ENCODE measurements around the gene PFN3.
A peak's percentile ranks its signal among the peaks of the same experiment; 100 is the strongest.

The PFN3 gene

DNA sequence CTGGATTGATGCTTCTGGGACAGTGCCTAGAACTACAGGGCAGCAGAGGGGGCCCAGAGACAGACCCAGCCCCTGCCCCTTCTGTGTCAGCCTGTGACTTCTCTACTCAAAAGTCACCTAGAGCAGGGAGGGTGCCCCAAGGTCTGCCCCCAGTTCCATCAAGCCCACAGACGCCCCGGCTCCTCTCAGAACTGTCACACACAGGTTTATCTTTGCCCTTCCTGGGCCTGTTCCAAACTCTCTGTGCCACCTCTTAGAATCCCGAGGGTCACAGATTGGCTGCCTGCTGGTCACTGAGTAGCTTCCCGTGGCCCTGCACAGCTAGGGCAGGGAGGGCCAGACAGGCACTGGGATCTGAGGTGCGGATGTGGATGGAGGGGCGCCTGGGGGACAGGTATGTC lies 41.0 kb downstream of the PFN3 start:
- WGBS (ENCODE audit: extremely low coverage, insufficient coverage, insufficient read length), result no CpG with 5 or more reads among the region's 6 CpGs
- no peak overlapping the region for H3K4me3 ChIP-seq (ENCODE audit: low read depth, low read length)

DNA sequence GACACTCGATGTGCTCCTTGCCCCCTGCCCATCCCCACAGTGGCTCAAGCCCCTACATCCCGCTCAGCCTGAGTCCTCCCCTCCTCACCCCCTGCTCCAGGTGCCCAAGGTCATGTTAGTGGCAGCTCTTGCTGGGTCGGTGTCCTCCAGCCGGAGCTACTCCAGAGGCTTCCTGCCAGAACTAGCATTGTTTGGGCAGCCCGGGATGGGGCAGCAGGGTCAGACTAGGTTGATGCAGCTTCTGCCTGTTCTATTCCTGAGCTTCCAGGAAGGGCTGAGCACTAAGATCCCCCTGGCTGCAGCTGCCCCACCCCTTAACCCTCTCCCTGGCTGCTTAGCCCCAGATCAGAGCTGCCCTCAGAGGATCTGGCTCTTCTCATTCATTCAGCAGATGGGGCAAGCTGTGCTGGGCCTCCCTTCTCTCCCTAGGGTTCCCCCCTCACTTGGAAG lies 42.1 kb downstream of the PFN3 start:
- H3K14ac ChIP-seq (ENCODE audit: low read length), result no peak overlapping the region
- H3K27ac ChIP-seq (ENCODE audit: low read depth, low read length), result no peak overlapping the region
- no peak overlapping the region for H2BK12ac ChIP-seq (ENCODE audit: low read length)
- H3K9me3 ChIP-seq (ENCODE audit: insufficient read depth, low read depth, low read length), result no peaks in the 10 kb centered on the region
- no peak overlapping the region for H2AFZ ChIP-seq (ENCODE audit: insufficient read depth, low read length, poor library complexity)
- H2AK5ac ChIP-seq (ENCODE audit: low read length), result no peak overlapping the region
- no CpG with 5 or more reads among the region's 5 CpGs for WGBS (ENCODE audit: extremely low coverage, insufficient coverage, insufficient read length)
- H3K27me3 ChIP-seq (ENCODE audit: insufficient read depth, low read length), result no peaks in the 10 kb centered on the region
- no peaks in the 10 kb centered on the region for H3K36me3 ChIP-seq (ENCODE audit: control insufficient read depth in 1 of 2, insufficient read depth in 2 of 2, low read length in 2 of 2)
- DNase-seq, result no peak
- H3K18ac ChIP-seq (ENCODE audit: low read length), result no peak overlapping the region
- H2BK5ac ChIP-seq (ENCODE audit: low read depth, low read length, poor library complexity), result no peak overlapping the region
- H3K4me1 ChIP-seq (ENCODE audit: control insufficient read depth in 1 of 2, insufficient read depth in 2 of 2, low read length in 2 of 2), result peaks cover 0 to 5% of the 10 kb centered on the region in 2 experiments
- peaks cover 4% of the 10 kb centered on the region for H3K79me1 ChIP-seq (ENCODE audit: low read length)
- H4K8ac ChIP-seq (ENCODE audit: low read depth, low read length), result no peak overlapping the region
- H4K12ac ChIP-seq (ENCODE audit: low read depth, low read length), result no peak overlapping the region
- no peak overlapping the region for H3K9ac ChIP-seq (ENCODE audit: low read length)
- H3K4ac ChIP-seq (ENCODE audit: low read depth, low read length), result no peak overlapping the region
- no peak overlapping the region for H3K4me2 ChIP-seq (ENCODE audit: low read length)
- no peak overlapping the region for H2BK120ac ChIP-seq (ENCODE audit: insufficient read depth, low read length, poor library complexity)
- H3K79me2 ChIP-seq (ENCODE audit: control insufficient read depth, insufficient read depth, low read length, poor library complexity), result peaks cover 4% of the 10 kb centered on the region
- H4K91ac ChIP-seq (ENCODE audit: low read depth, low read length), result no peak overlapping the region
- no peak overlapping the region for H3K23ac ChIP-seq (ENCODE audit: low read length)
- H3K4me3 ChIP-seq (ENCODE audit: low read depth, low read length), result no peak overlapping the region

More for the DNA sequence above, 41.0 kb downstream of the PFN3 start:
- Histone ChIP-seq H4K8ac (ENCODE audit: low read depth, low read length) (no peak overlapping the region), H2BK12ac (ENCODE audit: low read length) (no peak overlapping the region), H4K12ac (ENCODE audit: low read depth, low read length) (no peak overlapping the region), H4K91ac (ENCODE audit: low read depth, low read length) (no peak overlapping the region), H3K9me3 (ENCODE audit: insufficient read depth, low read depth, low read length) (no peaks in the 10 kb centered on the region), H3K4me1 (ENCODE audit: control insufficient read depth in 1 of 2, insufficient read depth in 2 of 2, low read length in 2 of 2) (peaks cover 0 to 5% of the 10 kb centered on the region in 2 experiments), H3K79me1 (ENCODE audit: low read length) (peaks cover 4% of the 10 kb centered on the region), H2BK120ac (ENCODE audit: insufficient read depth, low read length, poor library complexity) (no peak overlapping the region), H3K4ac (ENCODE audit: low read depth, low read length) (no peak overlapping the region), H3K36me3 (ENCODE audit: control insufficient read depth in 1 of 2, insufficient read depth in 2 of 2, low read length in 2 of 2) (no peaks in the 10 kb centered on the region), H3K79me2 (ENCODE audit: control insufficient read depth, insufficient read depth, low read length, poor library complexity) (peaks cover 4% of the 10 kb centered on the region), H3K14ac (ENCODE audit: low read length) (no peak overlapping the region), H3K18ac (ENCODE audit: low read length) (no peak overlapping the region), H3K27ac (ENCODE audit: low read depth, low read length) (no peak overlapping the region), H2BK5ac (ENCODE audit: low read depth, low read length, poor library complexity) (no peak overlapping the region), H3K4me2 (ENCODE audit: low read length) (no peak overlapping the region), H2AFZ (ENCODE audit: insufficient read depth, low read length, poor library complexity) (no peak overlapping the region), H3K27me3 (ENCODE audit: insufficient read depth, low read length) (no peaks in the 10 kb centered on the region), H2AK5ac (ENCODE audit: low read length) (no peak overlapping the region), H3K23ac (ENCODE audit: low read length) (no peak overlapping the region), H3K9ac (ENCODE audit: low read length) (no peak overlapping the region)
- no peak for DNase-seq

- Histone ChIP-seq H2AFZ (ENCODE audit: insufficient read depth, low read length, poor library complexity) (no peak within 1 kb of the TSS), H2BK12ac (ENCODE audit: low read length) (no peak within 1 kb of the TSS), H3K9me3 (ENCODE audit: insufficient read depth, low read depth, low read length) (no peaks in the 10 kb centered on the region), H3K36me3 (ENCODE audit: control insufficient read depth in 1 of 2, insufficient read depth in 2 of 2, low read length in 2 of 2) (no peaks in the 10 kb centered on the region), H3K27ac (ENCODE audit: low read depth, low read length) (no peak within 1 kb of the TSS), H3K4ac (ENCODE audit: low read depth, low read length) (no peak within 1 kb of the TSS), H3K14ac (ENCODE audit: low read length) (no peak within 1 kb of the TSS), H2BK120ac (ENCODE audit: insufficient read depth, low read length, poor library complexity) (no peak within 1 kb of the TSS), H2BK5ac (ENCODE audit: low read depth, low read length, poor library complexity) (no peak within 1 kb of the TSS), H3K23ac (ENCODE audit: low read length) (no peak within 1 kb of the TSS), H3K79me2 (ENCODE audit: control insufficient read depth, insufficient read depth, low read length, poor library complexity) (no peaks in the 10 kb centered on the region), H3K4me1 (ENCODE audit: control insufficient read depth in 1 of 2, insufficient read depth in 2 of 2, low read length in 2 of 2) (peaks cover 0 to 2% of the 10 kb centered on the region in 2 experiments), H3K4me2 (ENCODE audit: low read length) (no peak within 1 kb of the TSS), H4K8ac (ENCODE audit: low read depth, low read length) (no peak within 1 kb of the TSS), H3K9ac (ENCODE audit: low read length) (no peak within 1 kb of the TSS), H4K91ac (ENCODE audit: low read depth, low read length) (no peak within 1 kb of the TSS), H3K4me3 (ENCODE audit: low read depth, low read length) (no peak within 1 kb of the TSS), H3K18ac (ENCODE audit: low read length) (no peak within 1 kb of the TSS), H3K79me1 (ENCODE audit: low read length) (no peaks in the 10 kb centered on the region), H2AK5ac (ENCODE audit: low read length) (no peak within 1 kb of the TSS), H4K12ac (ENCODE audit: low read depth, low read length) (no peak within 1 kb of the TSS), H3K27me3 (ENCODE audit: insufficient read depth, low read length) (no peaks in the 10 kb centered on the region)
- WGBS (ENCODE audit: extremely low coverage, insufficient coverage, insufficient read length), result no CpG with 5 or more reads among the region's 37 CpGs
- peak in 1 of 2 donors; percentile 53 for DNase-seq
Observed at GRCh38 chr5:177357459-177358351, 42.8 kb downstream of the PFN3 start, which contains the start of gene RGS14. Gene RGS14, plus strand, starts transcription at chr5:177357924. Its CDS starts 101 bp downstream, at chr5:177358025.

DNA sequence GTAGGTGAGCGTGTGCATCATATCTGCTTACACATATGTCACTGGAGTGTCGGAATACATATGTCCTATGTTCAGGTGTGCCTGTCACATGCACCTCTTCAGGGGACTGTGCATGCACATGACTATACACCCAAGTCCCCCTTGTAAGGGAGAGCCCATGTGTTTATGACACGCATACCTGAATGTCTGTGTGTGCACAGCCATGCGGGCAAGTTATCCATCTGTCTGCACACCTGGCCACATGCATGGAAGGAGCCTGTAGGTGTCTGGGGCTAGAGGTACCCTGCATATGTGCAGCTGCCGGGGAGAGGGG lies 43.4 kb downstream of the PFN3 start:
- H3K18ac ChIP-seq (ENCODE audit: low read length), result no peak overlapping the region
- H3K9me3 ChIP-seq (ENCODE audit: insufficient read depth, low read depth, low read length), result no peaks in the 10 kb centered on the region
- peaks cover 1 to 2% of the 10 kb centered on the region in 2 experiments for H3K4me1 ChIP-seq (ENCODE audit: control insufficient read depth in 1 of 2, insufficient read depth in 2 of 2, low read length in 2 of 2)
- no peak overlapping the region for H3K4me3 ChIP-seq (ENCODE audit: low read depth, low read length)
- H2AFZ ChIP-seq (ENCODE audit: insufficient read depth, low read length, poor library complexity), result no peak overlapping the region
- H3K79me2 ChIP-seq (ENCODE audit: control insufficient read depth, insufficient read depth, low read length, poor library complexity), result no peaks in the 10 kb centered on the region
- peak; percentile 54 to 73 for DNase-seq
- no peaks in the 10 kb centered on the region for H3K27me3 ChIP-seq (ENCODE audit: insufficient read depth, low read length)
- H2BK12ac ChIP-seq (ENCODE audit: low read length), result no peak overlapping the region
- H3K4me2 ChIP-seq (ENCODE audit: low read length), result no peak overlapping the region
- no CpG with 5 or more reads among the region's 5 CpGs for WGBS (ENCODE audit: extremely low coverage, insufficient coverage, insufficient read length)
- H4K12ac ChIP-seq (ENCODE audit: low read depth, low read length), result no peak overlapping the region
- no peak overlapping the region for H4K8ac ChIP-seq (ENCODE audit: low read depth, low read length)
- H3K4ac ChIP-seq (ENCODE audit: low read depth, low read length), result no peak overlapping the region
- H3K27ac ChIP-seq (ENCODE audit: low read depth, low read length), result no peak overlapping the region
- no peaks in the 10 kb centered on the region for H3K36me3 ChIP-seq (ENCODE audit: control insufficient read depth in 1 of 2, insufficient read depth in 2 of 2, low read length in 2 of 2)
- no peak overlapping the region for H3K9ac ChIP-seq (ENCODE audit: low read length)
- no peak overlapping the region for H2BK120ac ChIP-seq (ENCODE audit: insufficient read depth, low read length, poor library complexity)
- H2AK5ac ChIP-seq (ENCODE audit: low read length), result no peak overlapping the region
- H3K23ac ChIP-seq (ENCODE audit: low read length), result no peak overlapping the region
- H3K14ac ChIP-seq (ENCODE audit: low read length), result no peak overlapping the region
- H3K79me1 ChIP-seq (ENCODE audit: low read length), result peaks cover under 1% of the 10 kb centered on the region
- no peak overlapping the region for H2BK5ac ChIP-seq (ENCODE audit: low read depth, low read length, poor library complexity)
- no peak overlapping the region for H4K91ac ChIP-seq (ENCODE audit: low read depth, low read length)
